Measurements from ENCODE around the gene PCDHGA10. TPM values are rescaled to one million over a fixed set of nuclear protein-coding genes. Genes with fewer than 3 reads are reported as not detected.
A peak's percentile ranks its signal among the peaks of the same experiment; 100 is the strongest.
"Not testable (repeated sequence)": the region's sequence is repeated elsewhere in the genome, so short reads cannot be mapped to it uniquely, and the experiment has no call there.

The PCDHGA10 gene
- total RNA-seq, 1 donor from 2014 or later: 5.5 TPM

DNA sequence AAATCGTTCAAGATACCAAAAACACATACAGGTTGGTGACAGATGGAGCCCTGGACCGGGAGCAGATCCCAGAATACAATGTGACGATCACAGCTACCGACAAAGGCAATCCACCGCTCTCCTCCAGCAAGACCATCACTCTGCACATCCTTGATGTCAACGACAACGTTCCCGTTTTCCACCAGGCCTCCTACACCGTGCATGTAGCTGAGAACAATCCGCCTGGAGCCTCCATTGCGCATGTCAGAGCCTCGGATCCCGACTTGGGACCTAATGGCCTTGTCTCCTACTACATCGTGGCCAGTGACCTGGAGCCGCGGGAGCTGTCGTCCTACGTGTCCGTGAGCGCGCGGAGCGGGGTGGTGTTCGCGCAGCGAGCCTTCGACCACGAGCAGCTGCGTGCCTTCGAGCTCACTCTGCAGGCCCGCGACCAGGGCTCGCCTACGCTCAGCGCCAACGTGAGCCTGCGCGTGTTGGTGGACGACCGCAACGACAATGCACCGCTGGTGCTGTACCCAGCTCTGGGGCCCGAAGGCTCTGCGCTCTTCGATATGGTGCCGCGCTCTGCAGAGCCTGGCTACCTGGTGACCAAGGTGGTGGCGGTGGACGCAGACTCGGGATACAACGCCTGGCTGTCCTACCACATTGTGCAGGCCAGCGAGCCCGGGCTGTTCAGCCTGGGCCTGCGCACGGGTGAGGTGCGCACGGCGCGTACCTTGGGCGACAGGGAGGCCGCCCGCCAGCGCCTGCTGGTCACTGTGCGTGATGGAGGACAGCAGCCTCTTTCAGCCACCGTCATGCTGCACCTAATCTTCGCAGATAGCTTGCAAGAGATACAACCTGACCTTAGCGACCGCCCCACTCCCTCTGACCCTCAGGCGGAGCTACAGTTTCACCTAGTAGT, 41.0 kb upstream of the PCDHGA10 start:
- Histone ChIP-seq H3K4me3 (ENCODE audit: low read depth, low read length) (no peak overlapping the region), H3K27me3 (ENCODE audit: control insufficient read depth, insufficient read depth, low read length) (peaks cover 21% of the 10 kb centered on the region), H3K36me3 (ENCODE audit: control insufficient read depth, insufficient read depth, low read length) (no peaks in the 10 kb centered on the region)
- TF ChIP-seq, protein P1, sequence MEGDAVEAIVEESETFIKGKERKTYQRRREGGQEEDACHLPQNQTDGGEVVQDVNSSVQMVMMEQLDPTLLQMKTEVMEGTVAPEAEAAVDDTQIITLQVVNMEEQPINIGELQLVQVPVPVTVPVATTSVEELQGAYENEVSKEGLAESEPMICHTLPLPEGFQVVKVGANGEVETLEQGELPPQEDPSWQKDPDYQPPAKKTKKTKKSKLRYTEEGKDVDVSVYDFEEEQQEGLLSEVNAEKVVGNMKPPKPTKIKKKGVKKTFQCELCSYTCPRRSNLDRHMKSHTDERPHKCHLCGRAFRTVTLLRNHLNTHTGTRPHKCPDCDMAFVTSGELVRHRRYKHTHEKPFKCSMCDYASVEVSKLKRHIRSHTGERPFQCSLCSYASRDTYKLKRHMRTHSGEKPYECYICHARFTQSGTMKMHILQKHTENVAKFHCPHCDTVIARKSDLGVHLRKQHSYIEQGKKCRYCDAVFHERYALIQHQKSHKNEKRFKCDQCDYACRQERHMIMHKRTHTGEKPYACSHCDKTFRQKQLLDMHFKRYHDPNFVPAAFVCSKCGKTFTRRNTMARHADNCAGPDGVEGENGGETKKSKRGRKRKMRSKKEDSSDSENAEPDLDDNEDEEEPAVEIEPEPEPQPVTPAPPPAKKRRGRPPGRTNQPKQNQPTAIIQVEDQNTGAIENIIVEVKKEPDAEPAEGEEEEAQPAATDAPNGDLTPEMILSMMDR (IDR thresholded peaks at IDR 0.05; ENCODE audit: insufficient read depth, low read length, poor library complexity, severe bottlenecking): no peak
- DNase-seq (ENCODE audit: low read depth): no peak

DNA sequence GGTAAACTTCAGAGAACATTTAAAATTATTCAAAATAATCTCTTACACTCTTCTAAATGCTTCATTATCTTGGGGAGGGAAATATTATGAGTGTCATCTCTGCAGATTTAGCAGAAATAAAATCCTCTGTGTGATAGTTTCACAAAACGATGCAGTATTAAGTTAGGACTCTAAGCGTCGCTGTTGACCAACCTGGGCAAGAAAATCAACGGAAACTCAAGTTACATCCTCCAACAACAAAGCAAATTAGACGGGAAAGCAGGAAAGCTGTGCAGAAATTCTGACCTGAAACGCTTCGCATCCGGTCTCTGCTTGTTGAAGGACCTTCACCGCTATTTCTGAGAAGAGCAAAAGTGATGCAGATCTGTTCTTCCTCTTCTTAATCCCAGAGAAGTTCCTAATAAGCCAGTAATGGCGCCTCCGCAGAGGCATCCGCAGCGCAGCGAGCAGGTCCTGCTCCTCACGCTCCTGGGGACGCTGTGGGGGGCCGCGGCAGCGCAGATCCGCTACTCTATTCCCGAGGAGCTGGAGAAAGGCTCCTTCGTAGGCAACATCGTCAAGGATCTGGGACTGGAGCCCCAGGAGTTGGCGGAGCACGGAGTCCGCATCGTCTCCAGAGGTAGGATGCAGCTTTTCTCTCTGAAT, 39.0 kb upstream of the PCDHGA10 start, which contains the start of gene PCDHGA6:
TSS of gene PCDHGA6 (plus strand) at position 219 of the 645 bp plus-strand sequence. CDS start at position 412, 193 bp downstream.
- H3K27me3 ChIP-seq (ENCODE audit: control insufficient read depth, insufficient read depth, low read length): peaks cover 21% of the 10 kb centered on the region
- no peak within 1 kb of the TSS for H3K4me3 ChIP-seq (ENCODE audit: low read depth, low read length)
- no peak for DNase-seq (ENCODE audit: low read depth)

DNA sequence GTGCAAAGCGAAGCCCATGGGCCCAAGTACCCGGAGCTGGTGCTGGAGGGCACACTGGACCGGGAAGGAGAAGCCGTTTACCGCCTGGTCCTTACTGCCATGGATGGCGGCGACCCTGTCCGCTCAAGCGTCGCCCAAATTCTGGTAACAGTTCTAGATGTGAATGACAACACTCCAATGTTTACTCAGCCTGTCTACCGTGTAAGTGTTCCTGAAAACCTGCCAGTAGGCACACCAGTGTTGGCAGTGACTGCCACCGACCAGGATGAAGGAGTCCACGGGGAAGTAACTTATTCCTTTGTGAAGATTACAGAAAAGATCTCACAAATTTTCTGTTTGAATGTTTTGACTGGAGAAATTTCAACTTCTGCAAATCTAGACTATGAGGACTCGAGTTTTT, 38.2 kb upstream of the PCDHGA10 start:
- no peak for DNase-seq (ENCODE audit: low read depth)
- TF ChIP-seq, protein P1 (IDR thresholded peaks at IDR 0.05; ENCODE audit: insufficient read depth, low read length, poor library complexity, severe bottlenecking): no peak
- H3K4me3 ChIP-seq (ENCODE audit: low read depth, low read length): no peak overlapping the region
- no peaks in the 10 kb centered on the region for H3K36me3 ChIP-seq (ENCODE audit: control insufficient read depth, insufficient read depth, low read length)
- peaks cover 21% of the 10 kb centered on the region for H3K27me3 ChIP-seq (ENCODE audit: control insufficient read depth, insufficient read depth, low read length)

More for the DNA sequence above, 39.0 kb upstream of the PCDHGA10 start, which contains the start of gene PCDHGA6:
- H3K36me3 ChIP-seq (ENCODE audit: control insufficient read depth, insufficient read depth, low read length): no peaks in the 10 kb centered on the region
- TF ChIP-seq, protein P1 (IDR thresholded peaks at IDR 0.05; ENCODE audit: insufficient read depth, low read length, poor library complexity, severe bottlenecking): peak; percentile 34

DNA sequence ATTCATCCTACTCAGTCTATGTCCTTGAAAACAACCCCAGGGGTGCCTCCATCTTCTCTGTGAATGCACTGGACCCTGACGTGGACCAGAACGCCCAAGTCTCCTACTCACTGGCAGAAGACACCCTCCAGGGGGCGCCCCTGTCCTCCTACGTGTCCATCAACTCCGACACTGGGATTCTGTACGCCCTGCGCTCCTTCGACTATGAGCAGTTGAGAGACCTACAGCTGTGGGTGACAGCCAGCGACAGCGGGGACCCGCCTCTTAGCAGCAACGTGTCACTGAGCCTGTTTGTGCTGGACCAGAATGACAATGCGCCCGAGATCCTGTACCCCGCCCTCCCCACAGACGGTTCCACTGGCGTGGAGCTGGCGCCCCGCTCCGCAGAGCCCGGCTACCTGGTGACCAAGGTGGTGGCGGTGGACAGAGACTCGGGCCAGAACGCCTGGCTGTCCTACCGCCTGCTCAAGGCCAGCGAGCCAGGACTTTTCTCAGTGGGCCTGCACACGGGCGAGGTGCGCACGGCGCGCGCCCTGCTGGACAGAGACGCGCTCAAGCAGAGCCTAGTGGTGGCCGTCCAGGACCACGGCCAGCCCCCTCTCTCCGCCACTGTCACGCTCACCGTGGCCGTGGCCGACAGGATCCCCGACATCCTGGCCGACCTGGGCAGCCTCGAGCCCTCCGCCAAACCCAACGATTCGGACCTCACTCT, 37.2 kb upstream of the PCDHGA10 start:
- H3K4me3 ChIP-seq (ENCODE audit: low read depth, low read length); DNase-seq (ENCODE audit: low read depth); H3K36me3 ChIP-seq (ENCODE audit: control insufficient read depth, insufficient read depth, low read length): not testable (repeated sequence)
- peaks cover 20% of the 10 kb centered on the region for H3K27me3 ChIP-seq (ENCODE audit: control insufficient read depth, insufficient read depth, low read length)

DNA sequence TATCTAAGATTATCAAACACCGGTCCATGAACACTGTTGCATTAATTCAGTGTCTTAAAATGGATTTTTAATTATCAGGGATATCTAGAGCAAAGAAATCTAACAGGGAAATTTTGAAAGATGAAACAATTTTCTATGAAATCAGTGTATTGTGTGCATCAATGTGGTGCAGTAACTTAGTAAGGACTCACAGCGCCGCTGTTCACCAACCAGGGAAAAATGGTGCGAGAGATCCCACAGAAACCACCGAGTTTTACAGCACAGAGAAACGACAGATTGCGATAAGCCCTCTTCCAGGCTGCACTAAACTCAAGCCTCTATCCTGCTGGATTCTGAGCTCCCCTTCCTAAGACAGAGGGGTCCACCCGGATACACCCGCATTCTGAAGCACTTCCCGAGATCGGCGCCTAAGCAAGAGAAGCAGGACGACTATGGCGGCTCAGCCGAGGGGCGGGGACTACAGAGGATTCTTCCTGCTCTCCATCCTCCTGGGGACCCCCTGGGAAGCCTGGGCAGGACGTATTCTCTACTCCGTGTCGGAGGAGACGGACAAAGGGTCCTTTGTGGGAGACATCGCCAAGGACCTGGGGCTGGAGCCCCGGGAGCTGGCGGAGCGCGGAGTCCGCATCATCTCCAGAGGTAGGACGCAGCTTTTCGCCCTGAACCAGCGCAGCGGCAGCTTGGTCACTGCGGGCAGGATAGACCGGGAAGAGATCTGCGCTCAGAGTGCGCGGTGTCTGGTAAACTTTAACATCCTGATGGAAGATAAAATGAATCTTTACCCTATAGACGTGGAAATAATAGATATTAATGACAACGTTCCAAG, 30.1 kb upstream of the PCDHGA10 start, which contains the start of gene PCDHGA7:
TSS of gene PCDHGA7 (plus strand) at position 274 of the 826 bp plus-strand sequence. CDS start at position 432, 158 bp downstream.
- DNase-seq (ENCODE audit: low read depth): no peak
- Histone ChIP-seq H3K27me3 (ENCODE audit: control insufficient read depth, insufficient read depth, low read length) (peaks cover 9% of the 10 kb centered on the region), H3K4me3 (ENCODE audit: low read depth, low read length) (peak within 1 kb of the TSS; percentile 43), H3K36me3 (ENCODE audit: control insufficient read depth, insufficient read depth, low read length) (no peaks in the 10 kb centered on the region)
- TF ChIP-seq, protein P1 (IDR thresholded peaks at IDR 0.05; ENCODE audit: insufficient read depth, low read length, poor library complexity, severe bottlenecking): peak; percentile 28

Measured in kidney epithelial cell (primary cell).